Inferior parietal cortex (tissue), 1 donor: ENCODE data around the gene RBM47.
A peak's percentile ranks its signal among the peaks of the same experiment; 100 is the strongest.

Experiments
- DNase-seq: peaks from one replicate; pipeline ENCODE4 v3.0.0-alpha.2; 2016; ENCODE audit errors: extremely low spot score

Gene RBM47

GRCh38 chr4:40623707-40624106 lies 6.0 kb downstream of the RBM47 start:
- DNase-seq = no peak

GRCh38 chr4:40622913-40623312 lies 6.8 kb downstream of the RBM47 start:
- DNase-seq = no peak

GRCh38 chr4:40621592-40622512 lies 7.8 kb downstream of the RBM47 start:
- DNase-seq = peak; percentile 27

GRCh38 chr4:40621229-40621591 lies 8.5 kb downstream of the RBM47 start:
- no peak for DNase-seq

GRCh38 chr4:40619600-40619999 lies 10.1 kb downstream of the RBM47 start:
- DNase-seq = no peak

GRCh38 chr4:40617872-40618271 lies 11.8 kb downstream of the RBM47 start:
- no peak for DNase-seq

GRCh38 chr4:40614031-40614430 lies 15.6 kb downstream of the RBM47 start:
- no peak for DNase-seq

- DNase-seq = no peak
These were observed 16.2 kb downstream of the RBM47 start for GRCh38 chr4:40613456-40613855.

GRCh38 chr4:40612831-40613230 lies 16.8 kb downstream of the RBM47 start:
- DNase-seq = no peak

- no peak for DNase-seq
These were observed 17.4 kb downstream of the RBM47 start for GRCh38 chr4:40612283-40612682.

GRCh38 chr4:40608628-40609027 lies 21.0 kb downstream of the RBM47 start:
- no peak for DNase-seq

GRCh38 chr4:40607221-40607620 lies 22.4 kb downstream of the RBM47 start:
- no peak for DNase-seq

- no peak for DNase-seq
These were observed 23.4 kb downstream of the RBM47 start for GRCh38 chr4:40606239-40606767.

- no peak for DNase-seq
These were observed 26.4 kb downstream of the RBM47 start for GRCh38 chr4:40603281-40603680.

GRCh38 chr4:40601641-40602040 lies 28.0 kb downstream of the RBM47 start:
- no peak for DNase-seq

- DNase-seq = no peak
These were observed 28.8 kb downstream of the RBM47 start for GRCh38 chr4:40600850-40601249.

GRCh38 chr4:40599431-40599830 lies 30.2 kb downstream of the RBM47 start:
- DNase-seq = no peak

GRCh38 chr4:40596522-40596921 lies 33.1 kb downstream of the RBM47 start:
- no peak for DNase-seq

GRCh38 chr4:40595981-40596380 lies 33.7 kb downstream of the RBM47 start:
- DNase-seq = no peak

- DNase-seq = no peak
These were observed 35.1 kb downstream of the RBM47 start for GRCh38 chr4:40594261-40595178.

GRCh38 chr4:40592034-40592433 lies 37.6 kb downstream of the RBM47 start:
- DNase-seq = no peak

GRCh38 chr4:40587826-40588225 lies 41.8 kb downstream of the RBM47 start:
- DNase-seq = no peak
